ENCODE results near the gene ATG101.
A peak's percentile ranks its signal among the peaks of the same experiment; 100 is the strongest.

The ATG101 gene

GRCh38 chr12:52032446-52032803 is 37.4 kb upstream of the ATG101 start:
- no peaks in the 10 kb centered on the region for H3K9me3 ChIP-seq (ENCODE audit: control insufficient read depth, insufficient read depth, low read length)
- no peaks in the 10 kb centered on the region for H3K36me3 ChIP-seq (ENCODE audit: control insufficient read depth, low read length)
- TF ChIP-seq CTCF (IDR thresholded peaks at IDR 0.05; ENCODE audit: low read depth, low read length, poor library complexity, severe bottlenecking): no peak
- TF ChIP-seq EZH2phosphoT487 (IDR thresholded peaks at IDR 0.05; ENCODE audit: borderline replicate concordance, low read length): no peak
- H3K27me3 ChIP-seq (ENCODE audit: control insufficient read depth, low read length): no peaks in the 10 kb centered on the region
- H4K20me1 ChIP-seq (ENCODE audit: control insufficient read depth, insufficient read depth, low read depth, low read length): no peaks in the 10 kb centered on the region
- H3K4me2 ChIP-seq (ENCODE audit: low read length): peak overlapping the region; percentile 93
- H3K27ac ChIP-seq (ENCODE audit: low read depth, low read length): peak overlapping the region; percentile 64
- no peaks in the 10 kb centered on the region for H3K9me2 ChIP-seq (replicated peaks; ENCODE audit: control insufficient read depth, low read length)
- peaks cover 48% of the 10 kb centered on the region for H3K4me1 ChIP-seq (ENCODE audit: control insufficient read depth, low read length)
- H3F3A ChIP-seq (ENCODE audit: control insufficient read depth, insufficient read depth): peaks cover 23% of the 10 kb centered on the region
- peaks cover 2% of the 10 kb centered on the region for H3K79me2 ChIP-seq (ENCODE audit: control insufficient read depth, low read length)
- H3K4me3 ChIP-seq (ENCODE audit: low read length): peak overlapping the region; percentile 72

GRCh38 chr12:52032804-52033445 is 36.9 kb upstream of the ATG101 start:
- Histone ChIP-seq H4K20me1 (ENCODE audit: control insufficient read depth, insufficient read depth, low read depth, low read length) (no peaks in the 10 kb centered on the region), H3K9me2 (replicated peaks; ENCODE audit: control insufficient read depth, low read length) (no peaks in the 10 kb centered on the region), H3K27me3 (ENCODE audit: control insufficient read depth, low read length) (no peaks in the 10 kb centered on the region), H3K9me3 (ENCODE audit: control insufficient read depth, insufficient read depth, low read length) (no peaks in the 10 kb centered on the region), H3K4me3 (ENCODE audit: low read length) (peak overlapping the region; percentile 72), H3K79me2 (ENCODE audit: control insufficient read depth, low read length) (peaks cover 5% of the 10 kb centered on the region), H3K4me2 (ENCODE audit: low read length) (peak overlapping the region; percentile 93), H3K36me3 (ENCODE audit: control insufficient read depth, low read length) (no peaks in the 10 kb centered on the region), H3F3A (ENCODE audit: control insufficient read depth, insufficient read depth) (peaks cover 23% of the 10 kb centered on the region), H3K4me1 (ENCODE audit: control insufficient read depth, low read length) (peaks cover 47% of the 10 kb centered on the region), H3K27ac (ENCODE audit: low read depth, low read length) (peak overlapping the region; percentile 64)
- no peak for TF ChIP-seq EZH2phosphoT487 (IDR thresholded peaks at IDR 0.05; ENCODE audit: borderline replicate concordance, low read length)
- TF ChIP-seq CTCF (IDR thresholded peaks at IDR 0.05; ENCODE audit: low read depth, low read length, poor library complexity, severe bottlenecking): no peak

- no peaks in the 10 kb centered on the region for H3K27me3 ChIP-seq (ENCODE audit: control insufficient read depth, low read length)
- H3K27ac ChIP-seq (ENCODE audit: low read depth, low read length): peak overlapping the region; percentile 58
- H3K4me3 ChIP-seq (ENCODE audit: low read length): peak overlapping the region; percentile 72
- H3F3A ChIP-seq (ENCODE audit: control insufficient read depth, insufficient read depth): peaks cover 25% of the 10 kb centered on the region
- H3K9me3 ChIP-seq (ENCODE audit: control insufficient read depth, insufficient read depth, low read length): no peaks in the 10 kb centered on the region
- no peaks in the 10 kb centered on the region for H3K36me3 ChIP-seq (ENCODE audit: control insufficient read depth, low read length)
- H3K79me2 ChIP-seq (ENCODE audit: control insufficient read depth, low read length): peaks cover 10% of the 10 kb centered on the region
- peaks cover 54% of the 10 kb centered on the region for H3K4me1 ChIP-seq (ENCODE audit: control insufficient read depth, low read length)
- H3K4me2 ChIP-seq (ENCODE audit: low read length): peak overlapping the region; percentile 93
- no peaks in the 10 kb centered on the region for H3K9me2 ChIP-seq (replicated peaks; ENCODE audit: control insufficient read depth, low read length)
- no peaks in the 10 kb centered on the region for H4K20me1 ChIP-seq (ENCODE audit: control insufficient read depth, insufficient read depth, low read depth, low read length)
- TF ChIP-seq EZH2phosphoT487 (IDR thresholded peaks at IDR 0.05; ENCODE audit: borderline replicate concordance, low read length): no peak
These were observed 36.2 kb upstream of the ATG101 start for GRCh38 chr12:52033446-52034140.

- H3F3A ChIP-seq (ENCODE audit: control insufficient read depth, insufficient read depth): peaks cover 25% of the 10 kb centered on the region
- H3K9me2 ChIP-seq (replicated peaks; ENCODE audit: control insufficient read depth, low read length): no peaks in the 10 kb centered on the region
- no peak overlapping the region for H3K4me2 ChIP-seq (ENCODE audit: low read length)
- H3K4me3 ChIP-seq (ENCODE audit: low read length): no peak overlapping the region
- H3K27ac ChIP-seq (ENCODE audit: low read depth, low read length): no peak overlapping the region
- H3K4me1 ChIP-seq (ENCODE audit: control insufficient read depth, low read length): peaks cover 70% of the 10 kb centered on the region
- H3K9me3 ChIP-seq (ENCODE audit: control insufficient read depth, insufficient read depth, low read length): no peaks in the 10 kb centered on the region
- no peaks in the 10 kb centered on the region for H3K36me3 ChIP-seq (ENCODE audit: control insufficient read depth, low read length)
- H3K27me3 ChIP-seq (ENCODE audit: control insufficient read depth, low read length): no peaks in the 10 kb centered on the region
- peaks cover 26% of the 10 kb centered on the region for H3K79me2 ChIP-seq (ENCODE audit: control insufficient read depth, low read length)
- TF ChIP-seq CTCF (IDR thresholded peaks at IDR 0.05; ENCODE audit: low read depth, low read length, poor library complexity, severe bottlenecking) (no peak), EZH2phosphoT487 (IDR thresholded peaks at IDR 0.05; ENCODE audit: borderline replicate concordance, low read length) (no peak)
- H4K20me1 ChIP-seq (ENCODE audit: control insufficient read depth, insufficient read depth, low read depth, low read length): no peaks in the 10 kb centered on the region
These were observed 34.6 kb upstream of the ATG101 start for GRCh38 chr12:52035190-52035589.
